Kidney (tissue), 14 donors: ENCODE data around the gene UNC13D. TPM values are rescaled to one million over a fixed set of nuclear protein-coding genes. Genes with fewer than 3 reads are reported as not detected.

Experiments
- DNase-seq, 5 donors: peaks; one replicate each; pipeline ENCODE4 v3.0.0-alpha.2; 2013 to 2020
- FAIRE-seq: peaks from 2 replicates; lab custom pipeline; 2012; peaks lifted over from hg19 to GRCh38; lab: Jason Lieb, UNC
- H3K27ac ChIP-seq, 2 donors: one replicate each; pipeline ENCODE4 v1.7.0; 2013; ENCODE audit warnings: low read depth in 2 of 2, low read length in 2 of 2, inconsistent platforms in 1 of 2
- H3K27me3 ChIP-seq: one replicate; pipeline ENCODE4 v1.7.1; 2013; ENCODE audit warnings: low read length, inconsistent platforms; ENCODE audit not compliant: control insufficient read depth, insufficient read depth
- H3K36me3 ChIP-seq, 3 donors: one replicate each; pipeline versions ENCODE4 v1.7.0 to v1.7.1; 2013; ENCODE audit warnings: low read length in 3 of 3, control low read depth in 1 of 3, inconsistent platforms in 1 of 3; ENCODE audit not compliant: insufficient read depth in 3 of 3, control insufficient read depth in 2 of 3
- H3K4me1 ChIP-seq, 3 donors: one replicate each; pipeline versions ENCODE4 v1.7.0 to v1.7.1; 2013; ENCODE audit warnings: low read length in 3 of 3, inconsistent platforms in 1 of 3, low read depth in 1 of 3; ENCODE audit not compliant: control insufficient read depth in 2 of 3, insufficient read depth in 2 of 3
- H3K4me3 ChIP-seq, 3 donors: one replicate each; pipeline versions ENCODE4 v1.7.0 to v1.8.1; 2013; ENCODE audit warnings: low read length in 3 of 3, control low read depth in 1 of 3, inconsistent platforms in 1 of 3
- H3K9ac ChIP-seq, 3 donors: one replicate each; pipeline versions ENCODE4 v1.7.0 to v1.7.1; 2013; ENCODE audit warnings: low read length in 3 of 3, control low read depth in 1 of 3, inconsistent platforms in 1 of 3
- H3K9me3 ChIP-seq, 3 donors: one replicate each; pipeline versions ENCODE4 v1.7.0 to v1.7.1; 2013; ENCODE audit warnings: low read length in 3 of 3, control low read depth in 1 of 3, inconsistent platforms in 1 of 3; ENCODE audit not compliant: control insufficient read depth in 2 of 3, insufficient read depth in 1 of 3
- intact Hi-C: fragments of 100-400 bp; cut with DNase I; formaldehyde crosslinking; loops from one replicate; pipeline ENCODE4 v1.11.1; 2022
- polyA plus RNA-seq: library from polyadenylated mRNA; stranded (reverse); fragments of 350-450 nt; fragmentation: Illumina TruSeq; extraction: RNeasy Lipid Tissue Mini Kit (QIAGEN cat#74804); gene quantifications from one replicate; pipeline ENCODE4 v1.2.3, GENCODE V29; 2014; ENCODE audit warnings: low read depth, low replicate concordance; ENCODE audit not compliant: insufficient read depth
- total RNA-seq: library from RNA; stranded (reverse); fragmentation: NEBNext Ultra II Directional; extraction: Animal tissue kit (Norgen Biotek cat#: 25700); gene quantifications from one replicate; pipeline ENCODE4 v1.2.1, GENCODE V29; 2021
- TF ChIP-seq, protein P1 (sequence below): IDR thresholded peaks from 3 replicates; pipeline ENCODE4 v1.5.1; 2012; ENCODE audit warnings: mild to moderate bottlenecking, moderate library complexity, borderline replicate concordance; ENCODE audit not compliant: insufficient read depth; ENCODE audit errors: extremely low read depth
- donor health status: control.
- donor health status: control.
- donor health status: control.
- donor health status: control.
- donor health status: control.
- donor health status: DM: yes; HTN: yes; CAD: no.
- donor health status: Normal renal cell carcinoma (clear cell type).

The UNC13D gene
- total and polyA plus RNA-seq, 2 donors from 2014 or later: 3.8 to 26.1 TPM

DNA sequence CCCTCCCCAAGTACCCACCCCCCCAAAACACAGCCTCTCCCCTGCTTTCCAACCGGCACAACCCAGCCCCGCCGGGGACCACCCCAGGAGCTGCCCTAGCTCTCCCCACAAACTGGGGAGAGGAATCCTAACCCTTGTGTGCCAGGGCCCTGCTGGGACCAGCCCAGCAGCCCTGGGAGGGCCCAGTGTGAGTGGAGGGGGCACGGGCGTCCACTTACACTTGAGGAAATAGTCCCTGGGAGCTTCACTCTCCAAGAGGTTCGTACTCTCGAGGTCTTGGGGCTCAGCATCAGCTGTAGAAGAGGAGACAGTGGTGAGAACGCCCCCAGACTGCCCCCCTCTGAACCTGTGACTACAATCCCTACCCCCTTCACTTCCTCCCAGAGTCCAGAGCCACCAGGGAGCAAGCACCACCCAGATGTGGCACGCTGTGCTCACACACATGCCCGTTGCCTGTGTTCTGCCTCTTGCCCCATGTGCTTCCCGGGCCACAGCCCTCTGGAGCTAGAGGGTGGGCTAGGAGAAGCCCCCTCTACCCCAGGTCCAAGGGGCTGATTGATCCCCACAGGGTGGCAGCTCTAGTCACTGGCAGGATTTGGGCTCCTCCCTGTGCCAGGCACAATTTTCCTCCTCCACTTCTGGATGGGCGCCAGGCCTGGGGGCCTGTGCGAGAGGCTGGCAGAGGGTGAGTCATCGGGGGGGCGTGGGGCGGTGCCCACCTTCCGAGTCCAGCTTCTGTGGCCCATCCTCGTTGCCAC is 31.2 kb upstream of the UNC13D start:
- Histone ChIP-seq H3K27ac (peak overlapping the region; percentile 95 to 96), H3K27me3 (no peaks in the 10 kb centered on the region), H3K4me1 (peaks cover 0 to 36% (median 27%) of the 10 kb centered on the region in 3 donors), H3K9me3 (no peaks in the 10 kb centered on the region), H3K9ac (peak overlapping the region in 1 of 3 donors; percentile 41), H3K36me3 (peaks cover 0 to 7% (median 0%) of the 10 kb centered on the region in 3 donors), H3K4me3 (peak overlapping the region in 1 of 3 donors; percentile 66)
- intact Hi-C loops: no loop called here
- no peak for FAIRE-seq
- DNase-seq: peak in 1 of 5 donors; percentile 61
- TF ChIP-seq, protein P1, sequence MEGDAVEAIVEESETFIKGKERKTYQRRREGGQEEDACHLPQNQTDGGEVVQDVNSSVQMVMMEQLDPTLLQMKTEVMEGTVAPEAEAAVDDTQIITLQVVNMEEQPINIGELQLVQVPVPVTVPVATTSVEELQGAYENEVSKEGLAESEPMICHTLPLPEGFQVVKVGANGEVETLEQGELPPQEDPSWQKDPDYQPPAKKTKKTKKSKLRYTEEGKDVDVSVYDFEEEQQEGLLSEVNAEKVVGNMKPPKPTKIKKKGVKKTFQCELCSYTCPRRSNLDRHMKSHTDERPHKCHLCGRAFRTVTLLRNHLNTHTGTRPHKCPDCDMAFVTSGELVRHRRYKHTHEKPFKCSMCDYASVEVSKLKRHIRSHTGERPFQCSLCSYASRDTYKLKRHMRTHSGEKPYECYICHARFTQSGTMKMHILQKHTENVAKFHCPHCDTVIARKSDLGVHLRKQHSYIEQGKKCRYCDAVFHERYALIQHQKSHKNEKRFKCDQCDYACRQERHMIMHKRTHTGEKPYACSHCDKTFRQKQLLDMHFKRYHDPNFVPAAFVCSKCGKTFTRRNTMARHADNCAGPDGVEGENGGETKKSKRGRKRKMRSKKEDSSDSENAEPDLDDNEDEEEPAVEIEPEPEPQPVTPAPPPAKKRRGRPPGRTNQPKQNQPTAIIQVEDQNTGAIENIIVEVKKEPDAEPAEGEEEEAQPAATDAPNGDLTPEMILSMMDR: no peak

DNA sequence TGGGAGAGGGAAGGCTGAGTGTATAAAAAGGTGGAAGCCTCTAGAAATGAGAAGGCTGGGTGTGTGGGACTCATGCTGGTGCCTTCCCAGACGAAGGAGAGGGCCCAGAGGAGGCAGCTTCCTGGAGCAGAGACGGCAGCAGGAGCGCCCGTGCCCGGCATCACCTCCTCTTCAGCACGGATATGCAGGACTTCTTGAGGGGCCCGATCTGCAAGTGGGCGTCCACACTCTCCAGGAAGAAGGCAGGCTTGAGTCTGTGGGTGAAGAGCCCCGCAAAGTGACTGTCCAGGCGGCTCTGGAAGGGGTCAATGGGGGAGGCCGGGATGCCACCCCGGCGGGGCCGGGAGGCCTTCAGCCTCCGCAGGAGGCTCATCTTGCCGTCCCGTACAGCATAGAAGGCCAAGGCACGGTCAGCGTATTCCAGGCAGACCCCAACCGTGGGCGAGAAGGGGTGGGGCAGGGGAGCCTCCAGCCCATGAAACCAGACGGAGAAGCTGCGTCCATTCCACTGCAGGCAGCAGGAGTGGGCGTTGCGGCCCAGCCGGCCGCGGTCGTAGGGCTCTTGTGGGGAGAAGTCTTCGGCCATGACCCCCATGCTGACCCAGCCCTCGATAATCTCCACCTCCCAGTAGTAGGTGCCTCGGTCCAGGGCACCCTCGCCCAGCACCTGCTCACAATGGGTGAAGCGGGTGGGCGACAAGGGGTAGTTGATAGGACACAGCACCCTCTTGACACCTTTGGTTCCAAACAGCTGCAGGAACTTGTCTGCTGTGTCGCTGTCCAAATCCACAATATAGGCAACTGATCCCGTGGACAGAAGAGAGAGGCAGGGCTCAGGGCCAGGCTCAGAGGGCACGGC is 30.3 kb upstream of the UNC13D start:
- Histone ChIP-seq H3K27ac (peak overlapping the region in 1 of 2 donors; percentile 96), H3K4me3 (no peak overlapping the region), H3K27me3 (no peaks in the 10 kb centered on the region), H3K9ac (no peak overlapping the region), H3K9me3 (no peaks in the 10 kb centered on the region), H3K4me1 (peaks cover 0 to 36% (median 27%) of the 10 kb centered on the region in 3 donors), H3K36me3 (peaks cover 0 to 7% (median 0%) of the 10 kb centered on the region in 3 donors)
- TF ChIP-seq, protein P1: no peak
- DNase-seq: peak in 1 of 5 donors; percentile 44
- intact Hi-C loops: no loop called here
- no peak for FAIRE-seq

DNA sequence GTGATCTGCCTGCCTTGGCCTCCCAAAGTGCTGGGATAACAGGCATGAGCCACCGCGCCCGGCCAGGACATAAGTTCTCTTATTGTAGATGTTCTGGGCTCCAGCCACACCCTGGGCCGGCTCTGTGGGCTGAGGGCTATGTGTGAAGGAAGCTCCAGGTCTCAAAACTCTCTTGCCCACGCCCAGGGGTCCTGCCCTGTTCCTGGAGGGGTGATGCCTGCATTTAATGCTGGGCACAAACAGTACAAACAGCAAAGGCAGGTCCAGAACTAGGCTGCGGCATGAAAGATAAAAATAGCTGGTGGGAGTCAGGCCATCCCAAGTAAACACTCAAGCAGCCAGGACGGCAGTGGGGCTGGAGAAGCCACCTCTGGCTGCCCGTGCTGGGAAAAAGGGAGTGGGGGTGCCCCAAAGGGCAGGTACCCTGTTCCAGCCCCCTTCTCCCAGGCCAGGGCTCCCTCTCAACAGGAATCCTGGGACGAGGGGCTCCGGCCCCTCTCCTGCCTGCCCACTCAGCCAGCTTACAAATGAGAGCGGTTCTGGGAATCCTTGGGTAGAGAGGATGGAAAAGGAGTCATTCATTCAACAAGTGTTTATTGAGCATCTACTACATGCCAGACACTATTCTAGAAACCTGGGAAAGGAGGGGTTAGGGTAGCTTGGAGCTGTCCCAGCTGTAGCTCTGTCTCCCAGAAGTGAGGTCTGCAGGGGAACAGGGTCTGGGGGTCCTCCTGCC is 29.6 kb upstream of the UNC13D start:
- H3K36me3 ChIP-seq: peaks cover 0 to 7% (median 0%) of the 10 kb centered on the region in 3 donors
- no peak for DNase-seq
- no peaks in the 10 kb centered on the region for H3K27me3 ChIP-seq
- H3K4me1 ChIP-seq: peaks cover 0 to 36% (median 27%) of the 10 kb centered on the region in 3 donors
- no peak overlapping the region for H3K4me3 ChIP-seq
- TF ChIP-seq, protein P1: no peak
- FAIRE-seq: no peak
- intact Hi-C loops: no loop called here
- H3K27ac ChIP-seq: no peak overlapping the region
- H3K9me3 ChIP-seq: no peaks in the 10 kb centered on the region
- H3K9ac ChIP-seq: no peak overlapping the region
